DMS53 treated with DMSO at 0.1 percent for 48 hours (cell line): ENCODE data around the gene SLC25A28.
"Not testable (repeated sequence)": the region's sequence is repeated elsewhere in the genome, so short reads cannot be mapped to it uniquely, and the experiment has no call there.

Source experiments
- DNase-seq: peaks from one replicate; lab custom pipeline; 2025; ENCODE audit not compliant: unreplicated experiment; lab: John Stamatoyannopoulos, UW

SLC25A28 gene

DNA sequence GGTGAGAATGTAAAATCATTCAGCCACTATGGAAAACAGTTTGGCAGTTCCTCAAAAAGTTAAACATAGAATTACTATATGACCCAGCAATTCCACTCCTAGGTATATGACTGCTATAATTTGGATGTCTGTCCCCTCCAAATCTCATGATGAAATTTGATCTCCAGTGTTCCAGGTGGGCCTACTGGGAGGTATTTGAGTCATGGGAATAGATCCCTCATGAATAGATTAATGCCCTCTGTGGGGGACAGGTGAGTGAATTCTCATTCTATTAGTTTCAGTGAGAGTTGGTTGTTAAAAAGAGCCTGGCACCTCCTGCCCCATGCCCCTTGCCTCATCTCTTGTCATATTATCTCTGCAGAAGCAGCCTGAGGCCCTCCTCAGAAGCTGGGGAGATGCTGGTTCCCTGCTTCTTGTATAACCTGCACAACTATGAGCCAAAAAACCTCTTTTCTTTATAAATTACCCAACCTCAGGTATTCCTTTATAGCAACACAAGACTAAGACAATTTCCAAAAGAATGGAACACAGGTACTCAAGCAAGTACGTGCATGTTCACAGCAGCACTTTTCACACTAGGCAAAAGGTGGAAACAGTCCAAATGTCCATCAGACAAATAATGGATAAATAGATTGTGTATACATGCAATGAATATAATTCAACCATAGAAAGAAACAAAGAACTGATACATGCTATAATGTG, 8.8 kb upstream of the SLC25A28 start:
- DNase-seq = no peak

DNA sequence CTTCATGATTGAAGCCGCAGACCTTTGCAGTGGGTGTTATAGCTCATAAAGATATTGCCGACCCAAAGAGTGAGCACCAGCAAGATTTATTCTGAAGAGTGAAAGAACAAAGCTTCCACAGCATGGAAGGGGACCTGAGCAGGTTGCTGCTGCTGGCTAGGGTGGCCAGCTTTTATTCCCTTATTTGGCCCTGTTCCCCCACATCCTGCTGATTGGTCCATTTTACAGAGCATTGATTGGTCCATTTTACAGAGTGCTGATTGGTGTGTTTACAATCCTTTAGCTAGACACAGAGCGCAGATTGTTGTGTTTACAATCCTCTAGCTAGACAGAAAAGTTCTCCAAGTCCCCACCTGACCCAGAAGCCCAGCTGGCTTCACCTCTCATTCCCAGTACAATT, 4.9 kb upstream of the SLC25A28 start:
- DNase-seq = not testable (repeated sequence)

GRCh38 chr10:99623919-99624318, 3.7 kb upstream of the SLC25A28 start:
- DNase-seq = no peak

- DNase-seq = peak; percentile 77
Measured at GRCh38 chr10:99621454-99622251, 1.4 kb upstream of the SLC25A28 start.

DNA sequence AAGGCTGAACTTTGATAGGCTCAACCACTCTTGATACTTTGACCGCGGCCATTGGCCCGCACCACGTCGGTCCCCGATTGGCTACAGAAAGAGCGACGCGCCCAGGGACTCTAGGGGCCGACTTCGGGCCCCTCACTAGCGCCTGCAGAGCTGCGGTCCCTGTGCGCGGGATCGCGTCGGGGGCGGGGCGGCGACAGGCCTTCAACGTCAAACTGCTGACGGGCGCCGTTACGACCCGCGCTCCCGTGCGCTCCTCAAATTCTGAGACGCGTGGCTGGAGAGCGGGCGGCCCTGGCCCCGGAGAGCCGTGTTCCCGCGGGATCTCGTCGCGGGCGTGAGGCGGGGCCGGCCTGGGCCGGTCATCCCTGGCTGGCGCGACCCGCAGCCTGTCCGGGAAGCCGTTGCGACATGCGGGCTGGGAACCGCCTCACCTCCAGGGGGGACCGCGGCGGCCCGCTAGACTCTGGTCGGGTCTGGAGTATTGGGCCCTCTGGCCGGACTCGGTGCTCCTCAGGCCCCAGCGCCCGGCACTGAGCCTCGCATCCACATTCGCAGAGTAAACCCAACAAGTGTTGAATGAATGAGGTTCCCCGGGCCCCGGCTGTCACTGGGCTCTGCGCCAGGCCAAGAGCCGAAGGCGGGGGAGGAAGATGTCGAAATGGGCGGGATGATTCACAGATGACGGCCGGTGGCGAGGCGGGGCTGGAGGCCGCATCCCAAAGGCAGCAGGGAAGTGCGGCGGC, 643 bp upstream of the SLC25A28 start:
- peak; percentile 84 for DNase-seq

DNA sequence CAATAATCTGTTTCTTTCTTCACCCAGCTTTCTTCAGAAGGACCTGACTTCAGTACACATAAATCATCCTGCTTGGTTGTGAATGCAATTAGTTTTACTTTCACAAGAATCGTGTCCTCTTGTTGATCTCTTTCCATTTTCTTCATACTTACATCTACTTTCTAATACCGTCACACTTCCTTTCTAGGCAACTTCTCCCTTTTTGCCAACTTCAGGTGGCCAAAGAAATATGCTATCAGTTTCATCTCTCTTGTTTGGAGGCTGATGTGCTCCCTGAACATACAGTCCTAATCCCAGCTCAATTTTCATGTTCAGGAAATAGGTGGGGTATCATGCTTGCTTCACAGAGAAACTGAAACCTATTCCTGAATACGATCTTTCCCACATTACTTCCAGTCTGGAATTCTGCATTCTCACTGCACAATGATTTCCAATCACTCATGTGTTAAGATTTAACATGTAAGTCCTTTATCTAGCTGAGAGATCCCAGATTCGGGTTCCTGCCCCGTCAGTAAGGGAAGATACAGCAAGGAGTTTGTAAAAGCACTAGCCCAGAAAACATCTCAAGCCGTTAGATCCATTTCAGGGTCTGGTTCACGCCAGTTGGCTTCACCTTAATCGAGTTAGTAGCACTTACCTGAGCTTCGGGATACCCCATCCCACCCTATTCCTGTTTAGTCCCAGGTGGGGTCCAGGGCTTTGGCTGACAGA, 994 bp downstream of the SLC25A28 start:
- DNase-seq = no peak

- no peak for DNase-seq
Measured at GRCh38 chr10:99617696-99618095, 2.5 kb downstream of the SLC25A28 start.

GRCh38 chr10:99615426-99615825, 4.8 kb downstream of the SLC25A28 start:
- DNase-seq = no peak

DNA sequence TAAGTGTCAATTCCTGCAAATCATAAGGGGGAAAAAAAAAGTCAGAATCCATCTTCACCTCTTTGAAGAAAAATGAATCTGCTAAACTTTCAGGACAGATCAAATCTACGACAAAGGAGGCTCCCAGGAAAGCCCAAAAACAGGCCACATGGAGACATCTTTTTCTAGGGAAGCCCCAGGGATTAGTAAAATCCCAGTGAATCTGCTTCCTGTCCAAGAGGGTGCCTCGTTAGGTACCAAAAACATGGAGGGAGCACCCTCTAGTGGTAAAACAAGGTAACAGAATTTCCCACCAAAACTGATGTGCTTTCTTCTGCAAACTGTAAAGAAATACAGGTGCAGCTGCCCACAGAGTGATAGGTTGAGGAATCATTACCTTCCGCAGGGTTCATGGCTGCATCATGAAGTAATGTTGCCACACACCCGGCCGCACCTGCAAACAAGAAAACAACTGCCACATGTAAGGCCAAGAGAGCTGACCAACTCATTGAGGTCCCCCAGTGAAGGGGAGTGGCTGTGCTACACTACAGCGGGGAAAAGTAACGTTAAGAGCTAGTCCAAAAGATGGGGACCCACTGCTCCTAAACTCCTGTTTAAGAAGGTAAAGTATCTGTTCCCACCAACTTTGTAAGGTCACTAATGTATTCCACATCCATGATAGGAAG, 7.9 kb downstream of the SLC25A28 start:
- DNase-seq = peak; percentile 69

DNA sequence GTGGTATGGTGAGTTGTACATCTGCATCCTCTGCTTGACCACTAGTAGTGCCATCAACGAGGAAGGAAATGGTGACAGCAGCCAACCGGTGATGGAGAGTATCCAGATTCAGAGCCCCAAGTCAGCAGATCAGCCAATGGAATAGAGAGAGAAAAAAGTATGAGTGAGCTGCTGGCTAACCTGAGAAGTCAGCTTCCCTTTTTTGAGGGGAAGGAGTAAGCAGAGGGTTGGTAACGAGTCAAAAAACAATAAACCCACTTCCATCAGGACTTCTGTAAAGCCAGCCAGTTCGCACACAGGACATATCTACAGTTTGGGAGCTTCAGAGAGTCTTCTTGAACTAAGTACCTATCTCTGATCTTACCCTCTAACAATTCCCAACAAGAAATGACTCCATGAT, 8.9 kb downstream of the SLC25A28 start:
- DNase-seq = no peak

GRCh38 chr10:99610221-99610620, 10.0 kb downstream of the SLC25A28 start:
- DNase-seq = no peak

DNA sequence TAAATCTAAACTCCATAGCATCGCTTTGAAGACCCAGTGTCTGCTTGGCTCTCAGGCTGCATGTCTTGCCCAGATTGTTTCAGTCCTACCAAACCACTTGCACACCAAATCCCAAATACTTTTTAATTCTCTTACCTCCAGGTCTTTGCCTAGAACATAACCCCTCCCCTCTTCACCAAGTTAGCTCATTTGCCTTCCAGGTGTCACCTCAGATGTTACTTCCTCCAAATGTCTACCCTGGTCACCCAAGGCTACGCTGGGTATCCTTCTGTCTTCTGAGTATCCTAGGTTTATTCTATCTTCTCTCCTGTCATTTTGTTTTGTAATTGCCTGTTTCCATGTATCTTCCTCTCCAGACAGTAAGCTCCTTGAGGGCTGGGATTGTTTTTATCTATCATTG, 11.1 kb downstream of the SLC25A28 start:
- DNase-seq = no peak

DNA sequence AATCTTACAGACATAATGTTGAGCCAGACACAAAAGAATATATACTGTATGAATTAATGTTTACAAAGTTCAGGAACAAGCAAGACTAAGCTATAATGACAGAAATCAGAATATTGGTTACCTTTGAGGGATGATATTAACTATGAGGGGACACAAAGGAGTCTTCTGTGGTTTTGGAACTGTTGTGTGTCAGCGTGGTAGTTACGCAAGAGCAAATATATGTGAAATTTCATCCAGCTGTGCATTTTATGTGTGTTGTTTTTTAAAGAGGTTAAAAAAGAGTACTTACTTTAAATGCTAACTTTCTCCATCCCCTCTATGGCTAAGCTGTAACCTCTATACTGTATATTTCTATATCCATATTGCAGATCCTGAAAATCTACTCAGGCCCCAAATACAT, 14.9 kb downstream of the SLC25A28 start:
- DNase-seq = no peak

- DNase-seq = no peak
Measured at GRCh38 chr10:99604862-99605261, 15.4 kb downstream of the SLC25A28 start.

GRCh38 chr10:99598781-99599509, 21.3 kb downstream of the SLC25A28 start:
- no peak for DNase-seq

- no peak for DNase-seq
Measured at GRCh38 chr10:99598011-99598410, 22.2 kb downstream of the SLC25A28 start.

- not testable (repeated sequence) for DNase-seq
Measured at GRCh38 chr10:99596708-99597107, 23.5 kb downstream of the SLC25A28 start.

GRCh38 chr10:99595770-99596465, 24.3 kb downstream of the SLC25A28 start:
- DNase-seq = no peak

DNA sequence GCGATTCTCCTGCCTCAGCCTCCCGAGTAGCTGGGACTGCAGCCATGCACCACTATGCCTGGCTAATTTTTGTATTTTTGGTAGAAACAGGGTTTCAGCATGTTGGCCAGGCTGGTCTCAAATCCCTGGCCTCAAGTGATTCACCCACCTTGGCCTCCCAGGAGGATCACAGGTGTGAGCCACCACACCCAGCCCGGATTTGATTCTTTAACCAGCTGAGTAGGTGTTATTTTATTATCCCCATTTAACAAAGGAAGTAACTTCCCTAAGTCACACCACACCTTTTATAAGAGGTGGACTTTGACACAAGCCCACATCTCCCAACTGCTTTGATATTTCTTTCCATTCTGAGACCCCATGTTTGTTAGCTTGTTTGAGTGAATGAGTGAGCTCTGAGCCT, 25.0 kb downstream of the SLC25A28 start:
- DNase-seq = no peak
